22Rv1 (cell line): ENCODE results near the gene EDIL3.

Experiments used
- CTCF ChIP-seq: fragments of 450-650 bp; IDR thresholded peaks from 2 replicates; pipeline ENCODE4 v1.5.1; 2017; ENCODE audit warnings: mild to moderate bottlenecking
- ZFX ChIP-seq: fragments of 450-650 bp; IDR thresholded peaks from 2 replicates; pipeline ENCODE4 v1.6.1; 2017; ENCODE audit warnings: antibody characterized with exemption, borderline replicate concordance

GRCh38 chr5:84372066-84372695 is 12.5 kb downstream of the EDIL3 start:
- TF ChIP-seq CTCF (no peak), ZFX (no peak)
